NB4 (cell line): ENCODE results near the gene GRIK4.
"Not testable (repeated sequence)": the region's sequence is repeated elsewhere in the genome, so short reads cannot be mapped to it uniquely, and the experiment has no call there.

ENCODE experiments used
- POLR2A ChIP-seq: IDR thresholded peaks from 2 replicates; pipeline ENCODE4 v1.6.1; 2011; ENCODE audit warnings: mild to moderate bottlenecking; ENCODE audit not compliant: insufficient read length; ENCODE audit errors: extremely low read depth
- TF ChIP-seq, protein P1 (sequence below): IDR thresholded peaks from one replicate; pipeline ENCODE4 v1.5.1; 2012; ENCODE audit warnings: low read depth, low read length

DNA sequence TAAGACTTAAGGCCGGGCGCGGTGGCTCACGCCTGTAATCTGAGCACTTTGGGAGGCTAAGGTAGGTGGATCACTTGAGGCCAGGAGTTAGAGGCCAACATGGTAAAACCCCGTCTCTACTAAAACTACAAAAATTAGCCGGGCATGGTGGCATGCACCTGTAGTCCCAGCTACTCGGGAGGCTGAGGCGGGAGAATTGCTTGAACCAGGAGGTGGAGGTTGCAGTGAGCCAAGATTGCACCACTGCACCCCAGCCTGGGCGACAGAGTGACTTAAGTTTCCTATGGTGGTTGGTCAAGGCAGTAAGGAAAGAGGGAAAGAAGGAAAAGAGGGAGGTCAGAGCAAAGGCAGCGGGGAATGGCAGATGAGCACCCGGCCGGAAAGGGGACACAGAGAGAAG lies 113.4 kb downstream of the GRIK4 start:
- TF ChIP-seq, protein P1, sequence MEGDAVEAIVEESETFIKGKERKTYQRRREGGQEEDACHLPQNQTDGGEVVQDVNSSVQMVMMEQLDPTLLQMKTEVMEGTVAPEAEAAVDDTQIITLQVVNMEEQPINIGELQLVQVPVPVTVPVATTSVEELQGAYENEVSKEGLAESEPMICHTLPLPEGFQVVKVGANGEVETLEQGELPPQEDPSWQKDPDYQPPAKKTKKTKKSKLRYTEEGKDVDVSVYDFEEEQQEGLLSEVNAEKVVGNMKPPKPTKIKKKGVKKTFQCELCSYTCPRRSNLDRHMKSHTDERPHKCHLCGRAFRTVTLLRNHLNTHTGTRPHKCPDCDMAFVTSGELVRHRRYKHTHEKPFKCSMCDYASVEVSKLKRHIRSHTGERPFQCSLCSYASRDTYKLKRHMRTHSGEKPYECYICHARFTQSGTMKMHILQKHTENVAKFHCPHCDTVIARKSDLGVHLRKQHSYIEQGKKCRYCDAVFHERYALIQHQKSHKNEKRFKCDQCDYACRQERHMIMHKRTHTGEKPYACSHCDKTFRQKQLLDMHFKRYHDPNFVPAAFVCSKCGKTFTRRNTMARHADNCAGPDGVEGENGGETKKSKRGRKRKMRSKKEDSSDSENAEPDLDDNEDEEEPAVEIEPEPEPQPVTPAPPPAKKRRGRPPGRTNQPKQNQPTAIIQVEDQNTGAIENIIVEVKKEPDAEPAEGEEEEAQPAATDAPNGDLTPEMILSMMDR, result not testable (repeated sequence)
- TF ChIP-seq POLR2A, result not testable (repeated sequence)
